Hematopoietic multipotent progenitor cell treated with erythropoietin and hydrocortisone succinate and interleukin-3 and kit ligand, for 4 days (in vitro differentiated cells): Measurements from ENCODE around the gene FBXL19.
"Not testable (repeated sequence)": the region's sequence is repeated elsewhere in the genome, so short reads cannot be mapped to it uniquely, and the experiment has no call there.

Experiments
- DNase-seq: peaks from one replicate; pipeline ENCODE4 v3.0.0-alpha.2; 2015

FBXL19 gene

GRCh38 chr16:30922960-30923535, 324 bp upstream of the FBXL19 start:
- DNase-seq: peak; percentile 100

- peak; percentile 41 for DNase-seq
Observed at GRCh38 chr16:30924076-30924912, 922 bp downstream of the FBXL19 start.

DNA sequence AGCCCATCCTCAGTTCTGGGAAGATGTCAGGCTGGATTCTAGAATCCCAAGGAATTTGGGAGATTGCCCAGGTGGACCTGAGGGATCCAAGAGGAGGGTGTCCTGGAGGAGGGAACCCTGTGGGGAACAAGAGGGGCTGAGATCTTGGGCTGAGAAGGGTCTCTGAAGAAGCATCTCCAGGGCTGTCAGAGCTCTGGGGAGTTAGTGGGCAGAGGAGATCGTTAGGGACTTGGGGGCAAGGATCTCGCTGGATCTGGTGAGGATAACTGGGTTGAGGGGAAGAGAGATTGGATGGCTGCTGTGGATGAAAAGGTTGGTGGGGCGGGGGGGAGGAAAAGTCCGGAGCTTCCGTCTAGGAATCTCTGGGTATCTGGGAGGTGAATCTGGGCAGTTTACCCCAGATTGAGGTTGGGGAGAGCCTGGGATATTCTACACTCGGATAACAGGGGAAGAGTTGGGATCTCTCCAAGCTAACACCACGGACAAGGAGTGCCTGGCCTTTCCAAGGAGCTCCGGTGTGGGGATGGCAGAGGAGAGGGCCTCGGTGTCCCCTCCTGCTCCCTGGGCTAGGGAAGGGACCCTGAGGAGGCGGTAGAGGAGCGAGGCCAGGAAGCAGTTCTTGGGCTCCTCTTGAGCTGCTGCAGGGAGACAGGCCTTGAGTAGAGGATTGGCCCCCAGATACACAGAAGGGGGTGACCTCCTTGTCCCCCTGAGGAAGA, 1.7 kb downstream of the FBXL19 start:
- no peak for DNase-seq

DNA sequence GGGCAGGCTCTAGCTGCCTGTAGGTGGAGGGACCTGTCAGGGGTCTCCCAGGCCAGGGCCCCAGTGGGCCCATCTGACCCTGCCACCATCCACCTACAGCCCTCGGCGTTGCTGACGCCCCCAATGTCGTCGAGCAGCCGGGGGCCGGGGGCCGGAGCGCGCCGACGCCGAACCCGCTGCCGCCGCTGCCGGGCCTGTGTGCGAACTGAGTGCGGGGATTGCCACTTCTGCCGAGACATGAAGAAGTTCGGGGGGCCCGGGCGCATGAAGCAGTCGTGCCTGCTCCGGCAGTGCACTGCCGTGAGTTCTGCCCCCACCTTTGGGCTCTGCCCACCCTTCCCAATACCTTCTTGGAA, 2.2 kb downstream of the FBXL19 start:
- DNase-seq: no peak

GRCh38 chr16:30925995-30926811, 2.8 kb downstream of the FBXL19 start:
- DNase-seq: no peak

DNA sequence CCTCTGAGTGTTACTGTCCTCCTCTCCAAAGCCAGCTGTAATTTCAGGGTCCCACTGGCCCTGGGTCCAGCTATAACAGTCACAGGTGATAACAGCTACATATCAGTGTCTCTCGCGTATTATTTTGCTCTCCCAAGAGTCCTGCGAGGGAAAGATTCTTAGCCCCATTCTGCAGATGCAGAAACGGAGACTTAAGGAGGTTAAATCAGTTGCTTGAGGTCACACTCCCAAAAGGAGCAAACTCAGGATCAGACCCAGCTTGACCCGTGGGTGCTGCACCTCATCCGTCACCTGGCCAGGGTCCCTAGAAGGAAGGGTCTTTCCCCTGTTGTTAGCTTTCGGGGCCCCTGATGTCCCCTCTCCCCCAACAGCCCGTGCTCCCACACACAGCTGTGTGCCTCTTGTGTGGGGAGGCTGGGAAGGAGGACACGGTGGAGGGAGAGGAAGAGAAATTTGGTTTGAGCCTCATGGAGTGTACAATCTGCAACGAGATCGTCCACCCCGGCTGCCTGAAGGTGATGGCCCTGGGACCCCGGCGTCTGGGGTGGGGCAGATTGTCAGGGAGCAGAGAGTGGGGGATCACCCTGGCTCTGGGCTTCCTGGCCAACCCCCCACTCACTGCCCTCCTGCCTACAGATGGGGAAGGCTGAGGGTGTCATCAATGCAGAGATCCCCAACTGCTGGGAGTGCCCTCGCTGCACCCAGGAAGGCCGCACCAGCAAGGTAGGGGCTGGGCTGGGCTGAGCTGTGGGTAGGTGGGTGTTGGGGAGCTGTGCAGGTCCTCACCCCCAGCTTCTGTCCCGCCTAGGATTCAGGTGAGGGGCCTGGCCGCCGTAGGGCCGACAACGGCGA, 3.8 kb downstream of the FBXL19 start:
- DNase-seq: no peak

- peak; percentile 78 for DNase-seq
Observed at GRCh38 chr16:30927789-30928378, 4.5 kb downstream of the FBXL19 start.

DNA sequence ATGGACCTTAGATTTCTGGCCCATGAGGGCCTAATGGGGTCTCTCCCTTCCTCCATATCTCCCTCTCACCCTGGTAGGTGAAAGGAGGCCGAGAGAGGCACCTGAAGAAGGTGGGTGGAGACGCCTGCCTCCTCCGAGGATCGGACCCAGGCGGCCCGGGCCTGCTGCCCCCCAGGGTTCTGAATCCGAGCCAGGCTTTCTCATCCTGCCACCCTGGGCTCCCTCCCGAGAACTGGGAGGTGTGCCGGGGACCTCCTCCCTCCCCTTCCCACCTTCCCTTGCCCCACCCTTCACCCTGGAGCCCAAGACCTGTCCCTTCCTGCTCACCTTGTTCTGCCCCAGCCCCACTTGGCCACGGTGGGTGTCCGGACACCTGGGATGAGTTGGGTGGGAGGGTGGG, 5.0 kb downstream of the FBXL19 start:
- no peak for DNase-seq

DNA sequence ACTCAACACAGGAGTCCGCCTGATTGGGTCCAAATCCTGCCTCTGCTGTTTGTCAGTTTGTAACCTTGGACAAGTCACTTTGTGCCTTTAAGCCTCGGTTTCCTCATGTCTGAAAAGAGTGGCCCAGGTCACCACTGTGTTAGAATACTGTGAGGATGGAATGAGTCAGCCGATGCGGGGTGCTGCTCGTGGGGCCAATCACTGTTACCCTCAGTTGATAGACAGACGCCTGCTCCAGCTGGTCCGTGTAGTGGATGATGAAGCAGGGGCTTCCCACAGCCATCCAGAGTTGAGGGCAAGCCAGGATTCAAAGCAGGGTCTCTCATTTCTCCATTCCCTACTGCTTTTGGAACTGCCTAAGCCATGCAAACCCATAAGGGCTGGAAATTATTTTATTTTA, 5.8 kb downstream of the FBXL19 start:
- DNase-seq: no peak

DNA sequence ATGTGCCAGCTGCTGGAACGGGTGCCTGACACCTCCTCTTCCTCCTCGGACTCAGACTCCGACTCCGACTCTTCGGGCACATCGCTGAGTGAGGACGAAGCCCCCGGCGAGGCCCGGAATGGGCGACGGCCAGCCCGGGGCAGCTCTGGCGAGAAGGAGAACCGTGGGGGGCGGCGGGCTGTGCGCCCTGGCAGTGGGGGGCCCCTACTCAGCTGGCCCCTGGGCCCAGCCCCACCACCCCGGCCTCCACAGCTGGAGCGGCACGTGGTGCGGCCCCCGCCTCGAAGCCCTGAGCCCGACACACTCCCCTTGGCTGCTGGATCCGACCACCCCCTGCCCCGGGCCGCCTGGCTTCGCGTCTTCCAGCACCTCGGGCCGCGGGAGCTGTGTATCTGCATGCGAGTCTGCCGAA, 6.8 kb downstream of the FBXL19 start:
- DNase-seq: no peak

- no peak for DNase-seq
Observed at GRCh38 chr16:30931068-30931650, 7.8 kb downstream of the FBXL19 start.

DNA sequence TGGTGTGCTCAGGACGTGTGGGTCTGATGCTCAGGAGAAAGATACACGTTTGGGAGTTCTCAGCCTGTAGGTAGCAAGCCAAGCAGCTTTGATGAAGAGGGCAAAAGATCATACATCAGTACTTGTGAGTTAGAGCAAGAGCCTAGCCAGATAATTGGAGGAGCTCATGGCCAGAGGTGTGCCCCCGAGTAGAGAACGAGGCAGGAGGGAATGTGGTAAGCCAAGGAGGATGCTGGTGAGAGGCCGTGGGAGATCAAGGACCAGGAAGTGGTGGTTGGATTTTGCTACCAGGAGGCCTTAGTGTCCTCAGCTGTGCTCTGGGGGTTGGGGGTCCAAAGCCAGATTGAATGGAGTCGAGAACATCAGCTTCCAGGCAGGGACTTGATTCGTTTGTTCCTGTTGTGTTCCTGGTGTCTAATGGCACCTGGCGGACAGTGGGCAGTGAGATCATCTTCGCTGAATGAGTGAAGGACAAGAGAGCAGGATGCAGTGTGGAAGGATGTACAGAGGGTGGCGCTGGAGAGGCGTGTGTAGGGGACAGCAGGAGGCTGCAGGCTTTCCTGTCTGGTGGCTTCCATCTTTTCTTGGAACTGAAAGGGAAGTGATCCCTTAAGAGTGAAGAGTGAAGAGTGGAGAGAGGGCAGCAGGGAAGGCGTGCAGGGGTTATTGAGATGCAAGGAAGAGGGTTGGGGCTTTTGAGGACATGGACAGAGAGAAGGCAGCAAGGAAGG, 11.6 kb downstream of the FBXL19 start:
- DNase-seq: peak; percentile 81

DNA sequence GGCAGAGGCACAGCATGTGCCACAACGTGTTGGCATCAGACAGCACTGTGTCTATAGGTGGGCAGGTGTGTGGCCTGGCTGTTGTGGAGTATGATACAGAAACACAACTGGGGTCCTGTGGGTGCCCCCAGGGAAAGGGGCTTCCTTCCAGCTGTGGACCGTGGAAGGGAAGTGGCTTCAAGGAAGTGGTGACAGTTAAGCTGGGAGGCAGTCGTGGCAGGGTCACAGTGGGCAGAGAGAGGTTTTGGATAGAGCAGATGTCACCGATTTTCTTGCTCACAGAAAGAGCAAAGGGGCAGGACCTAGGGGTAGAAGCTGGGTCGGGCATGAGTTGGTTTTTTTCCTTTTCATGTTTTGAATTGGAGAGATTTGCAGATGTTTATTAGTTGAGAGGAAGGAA, 14.3 kb downstream of the FBXL19 start:
- peak; percentile 33 for DNase-seq

DNA sequence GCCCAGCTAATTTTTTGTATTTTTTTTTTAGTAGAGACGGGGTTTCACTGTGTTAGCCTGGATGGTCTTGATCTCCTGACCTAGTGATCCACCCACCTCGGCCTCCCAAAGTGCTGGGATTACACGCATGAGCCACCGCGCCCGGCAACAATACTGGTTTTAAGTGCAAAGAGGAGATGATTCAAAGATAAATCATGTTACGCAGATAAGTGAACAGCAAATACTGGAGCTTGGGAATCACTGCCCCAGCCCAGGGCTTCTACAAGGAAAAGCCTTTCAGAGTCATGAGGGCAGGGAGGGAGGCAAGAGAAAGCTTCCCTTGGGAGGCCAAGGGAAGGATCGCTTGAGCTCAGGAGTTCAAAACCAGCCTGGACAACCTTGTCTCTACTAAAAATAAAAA, 16.2 kb downstream of the FBXL19 start:
- not testable (repeated sequence) for DNase-seq

GRCh38 chr16:30941600-30942425, 18.4 kb downstream of the FBXL19 start:
- DNase-seq: peak; percentile 91

- no peak for DNase-seq
Observed at GRCh38 chr16:30942426-30942806, 19.0 kb downstream of the FBXL19 start.

- DNase-seq: no peak
Observed at GRCh38 chr16:30944352-30944751, 21.0 kb downstream of the FBXL19 start.

DNA sequence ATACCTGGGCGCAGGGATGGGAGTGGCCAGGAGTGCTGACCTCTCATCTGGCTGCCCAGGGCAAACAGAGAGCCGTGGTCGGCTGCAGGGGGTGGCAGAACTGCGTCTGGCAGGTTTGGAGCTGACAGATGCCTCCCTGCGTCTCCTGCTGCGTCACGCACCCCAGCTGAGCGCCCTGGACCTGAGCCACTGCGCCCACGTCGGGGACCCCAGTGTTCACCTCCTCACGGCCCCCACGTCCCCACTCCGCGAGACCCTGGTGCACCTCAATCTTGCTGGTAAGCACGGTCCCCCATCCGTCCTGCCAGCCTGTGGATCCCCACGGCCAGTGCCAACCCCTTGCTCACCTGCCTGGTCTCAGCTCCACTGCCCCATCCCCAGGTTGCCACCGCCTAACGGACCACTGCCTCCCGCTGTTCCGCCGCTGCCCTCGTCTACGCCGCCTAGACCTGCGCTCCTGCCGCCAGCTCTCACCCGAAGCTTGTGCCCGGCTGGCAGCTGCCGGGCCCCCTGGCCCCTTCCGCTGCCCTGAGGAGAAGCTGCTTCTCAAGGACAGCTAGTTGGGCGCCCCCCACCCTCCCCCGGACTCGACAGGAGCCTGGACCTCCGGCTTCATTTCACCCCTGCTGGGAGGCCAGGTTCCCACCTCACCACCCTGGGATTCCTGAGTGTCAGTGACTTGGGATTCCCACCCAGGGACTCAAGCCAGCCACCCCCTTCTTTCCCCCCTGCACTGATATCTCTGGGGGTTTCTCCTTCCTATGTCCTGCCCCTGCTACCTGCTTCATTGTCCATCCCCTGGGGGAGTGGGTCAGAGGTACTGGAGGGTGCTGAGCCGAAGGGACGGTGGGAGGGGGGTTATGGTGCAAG, 23.5 kb downstream of the FBXL19 start:
- DNase-seq: no peak

- DNase-seq: no peak
Observed at GRCh38 chr16:30947541-30947858, 24.1 kb downstream of the FBXL19 start.
